Endothelial cell of umbilical vein (primary cell): ENCODE measurements around the gene ATP9B. TPM values are rescaled to one million over a fixed set of nuclear protein-coding genes. Genes with fewer than 3 reads are reported as not detected.

ENCODE experiments used
- BruUV-seq: library from RNA; stranded (reverse); fragments of 400-500 nt; replicated peaks from 2 replicates; lab custom pipeline; 2021; lab: Mats Ljungman, UMichigan
- CTCF ChIA-PET: fragments of 300-600, 350-600 bp; sonication (Branson Sonifier 250); formaldehyde crosslinking; loops from one replicate; lab custom pipeline; 2021; ENCODE audit warnings: antibody characterized with exemption, inconsistent platforms; lab: Charles Lee
- POLR2A ChIA-PET: fragments of 300-600, 350-600 bp; sonication (Branson Sonifier 250); formaldehyde crosslinking; loops from one replicate; lab custom pipeline; 2021; ENCODE audit warnings: antibody characterized with exemption, inconsistent platforms; lab: Charles Lee
- DNase-seq: peaks from one replicate; pipeline ENCODE4 v3.0.0-alpha.2; 2011; ENCODE audit warnings: low read depth, low spot score
- FAIRE-seq: peaks from 2 replicates; lab custom pipeline; 2011; peaks lifted over from hg19 to GRCh38; lab: Jason Lieb, UNC
- H2AFZ ChIP-seq: 2 replicates; pipeline ENCODE4 v1.6.0; 2012; ENCODE audit warnings: low read depth, low read length, control low read depth, inconsistent platforms
- H3K27ac ChIP-seq: 2 replicates; pipeline ENCODE4 v1.5.1; 2011; ENCODE audit warnings: low read depth, mild to moderate bottlenecking, control low read depth, low read length, moderate library complexity; ENCODE audit not compliant: insufficient read depth
- H3K27me3 ChIP-seq, 2 experiments: 2 replicates each; pipeline versions ENCODE4 v1.6.0 to v1.6.1; 2011; ENCODE audit warnings: low read length in 2 of 2, mixed read lengths in 1 of 2; ENCODE audit not compliant: control insufficient read depth in 2 of 2, insufficient read depth in 2 of 2
- H3K36me3 ChIP-seq, 2 experiments: 2 replicates in 1 of 2; 3 replicates in 1 of 2; pipeline ENCODE4 v1.5.1; 2011; ENCODE audit warnings: low read length in 2 of 2, mild to moderate bottlenecking in 1 of 2, moderate library complexity in 1 of 2; ENCODE audit not compliant: control insufficient read depth in 2 of 2, insufficient read depth in 2 of 2; ENCODE audit errors: extremely low read depth in 1 of 2
- H3K4me1 ChIP-seq: 3 replicates; pipeline ENCODE4 v1.5.1; 2011; ENCODE audit warnings: mild to moderate bottlenecking, low read length; ENCODE audit not compliant: control insufficient read depth, insufficient read depth; ENCODE audit errors: extremely low read depth
- H3K4me2 ChIP-seq: 2 replicates; pipeline ENCODE4 v1.6.1; 2011; ENCODE audit warnings: low read length, control low read depth, mixed read lengths; ENCODE audit not compliant: insufficient read depth
- H3K4me3 ChIP-seq, 3 experiments: fragments of 200-600 bp in 1 of 3; sonication (generic), shearing (Covaris generic) in 1 of 3; replicated peaks in 1 of 3; 2 replicates each; pipeline ENCODE4 v1.5.1; 2011 to 2016; ENCODE audit warnings: control low read depth in 3 of 3, low read length in 3 of 3, mild to moderate bottlenecking in 2 of 3, inconsistent platforms in 1 of 3, low read depth in 1 of 3, moderate library complexity in 1 of 3; ENCODE audit not compliant: insufficient read depth in 1 of 3
- H3K79me2 ChIP-seq: 2 replicates; pipeline ENCODE4 v1.6.0; 2012; ENCODE audit warnings: low read length, inconsistent platforms; ENCODE audit not compliant: control insufficient read depth, insufficient read depth
- H3K9ac ChIP-seq: replicated peaks from 2 replicates; pipeline ENCODE3; 2011; ENCODE audit warnings: low read length, control low read depth; ENCODE audit not compliant: insufficient read depth; ENCODE audit errors: extremely low read depth
- H3K9me1 ChIP-seq: replicated peaks from 3 replicates; pipeline ENCODE4 v1.6.0; 2011; ENCODE audit warnings: mild to moderate bottlenecking, low read length; ENCODE audit not compliant: control insufficient read depth, insufficient read depth; ENCODE audit errors: extremely low read depth
- H3K9me3 ChIP-seq: replicated peaks from 2 replicates; pipeline ENCODE4 v1.5.1; 2012; ENCODE audit warnings: low read length, inconsistent platforms; ENCODE audit not compliant: control insufficient read depth, insufficient read depth
- H4K20me1 ChIP-seq: replicated peaks from 2 replicates; pipeline ENCODE3; 2011; ENCODE audit warnings: mild to moderate bottlenecking, low read length; ENCODE audit not compliant: control insufficient read depth, insufficient read depth; ENCODE audit errors: extremely low read depth
- CTCF ChIP-seq, 2 donors: IDR thresholded peaks; 1 replicate in 1 of 2; 2 replicates in 1 of 2; pipeline ENCODE4 v1.5.1; 2011; ENCODE audit warnings: low read length in 2 of 2, mild to moderate bottlenecking in 2 of 2, moderate library complexity in 2 of 2, control low read depth in 1 of 2, inconsistent platforms in 1 of 2, low read depth in 1 of 2; ENCODE audit not compliant: insufficient read depth in 1 of 2; ENCODE audit errors: extremely low read depth in 1 of 2
- EZH2 ChIP-seq: IDR thresholded peaks from 2 replicates; pipeline ENCODE4 v1.6.1; 2012; ENCODE audit warnings: borderline replicate concordance, low read depth, mild to moderate bottlenecking, moderate library complexity, low read length, inconsistent platforms; ENCODE audit not compliant: severe bottlenecking
- FOS ChIP-seq: IDR thresholded peaks from 2 replicates; pipeline ENCODE4 v1.6.1; 2011; ENCODE audit warnings: mild to moderate bottlenecking, low read length, moderate library complexity, borderline replicate concordance; ENCODE audit not compliant: insufficient read depth
- GATA2 ChIP-seq: IDR thresholded peaks from 2 replicates; pipeline ENCODE4 v1.7.0; 2011; ENCODE audit warnings: low read depth, mild to moderate bottlenecking, moderate library complexity, mixed read lengths, low read length; ENCODE audit not compliant: insufficient read length, insufficient read depth
- JUN ChIP-seq: IDR thresholded peaks from 2 replicates; pipeline ENCODE4 v1.6.1; 2011; ENCODE audit warnings: borderline replicate concordance, low read depth; ENCODE audit not compliant: insufficient read length, insufficient read depth
- MYC ChIP-seq: IDR thresholded peaks from one replicate; pipeline ENCODE4 v1.6.1; 2011; ENCODE audit warnings: mild to moderate bottlenecking, low read depth, low read length
- POLR2A ChIP-seq: IDR thresholded peaks from 2 replicates; pipeline ENCODE4 v1.6.1; 2012; ENCODE audit warnings: low read depth, mild to moderate bottlenecking, control low read depth, low read length
- POLR2AphosphoS5 ChIP-seq: IDR thresholded peaks from 2 replicates; pipeline ENCODE4 v1.6.1; 2012; ENCODE audit warnings: low read depth, mild to moderate bottlenecking, control low read depth, low read length, moderate library complexity; ENCODE audit not compliant: insufficient read depth
- dilution Hi-C: fragments of 300-500 bp; cut with MboI; formaldehyde crosslinking; loops from one replicate; pipeline ENCODE4 v1.15.0; 2019; ENCODE audit warnings: low sequenced_read_pairs; ENCODE audit not compliant: extremely low pct_ligation_motif_present
- intact Hi-C: fragments of 100-400 bp; cut with micrococcal nuclease; formaldehyde crosslinking; loops from one replicate; pipeline ENCODE4 v1.10.0; 2022
- polyA plus RNA-seq, 4 experiments: library from polyadenylated mRNA; depleted of rRNA in 3 of 4; stranded (reverse) in 3 of 4; unstranded in 1 of 4; fragments of >200 nt; gene quantifications; 2 replicates each; pipeline versions ENCODE4 v1.2.1 to v1.2.3, GENCODE V29; 2011 to 2012; ENCODE audit warnings: missing spikeins in 1 of 4
- total RNA-seq: library from RNA; stranded (reverse); gene quantifications from 2 replicates; pipeline ENCODE4 v1.2.3, GENCODE V29; 2021
- TF ChIP-seq, protein P1 (sequence below): IDR thresholded peaks from 2 replicates; pipeline ENCODE4 v1.6.1; 2011; ENCODE audit not compliant: insufficient read depth, insufficient read length

Gene ATP9B
- total and polyA plus RNA-seq, 2 donors (not counting 3 experiments of a cell fraction or from before 2014, with no cell fraction given): 14.6 to 18.2 TPM

- DNase-seq (no peak), FAIRE-seq (no peak)
- H3K9ac ChIP-seq: no peak overlapping the region
- no peaks in the 10 kb centered on the region for H3K4me1 ChIP-seq
- dilution Hi-C loops (no loop called here), intact Hi-C loops (no loop called here)
- H3K27me3 ChIP-seq: no peaks in the 10 kb centered on the region
- TF ChIP-seq FOS (no peak), EZH2 (no peak), JUN (no peak), MYC (no peak), POLR2A (no peak), CTCF (IDR thresholded peaks at IDR 0.05; ENCODE audit: extremely low read depth in 1 of 2, insufficient read depth in 1 of 2, low read depth in 1 of 2, low read length in 2 of 2) (no peak), POLR2AphosphoS5 (no peak), GATA2 (no peak)
- TF ChIP-seq, protein P1, sequence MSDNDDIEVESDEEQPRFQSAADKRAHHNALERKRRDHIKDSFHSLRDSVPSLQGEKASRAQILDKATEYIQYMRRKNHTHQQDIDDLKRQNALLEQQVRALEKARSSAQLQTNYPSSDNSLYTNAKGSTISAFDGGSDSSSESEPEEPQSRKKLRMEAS: no peak
- no peaks in the 10 kb centered on the region for H4K20me1 ChIP-seq
- H3K27ac ChIP-seq: no peak overlapping the region
- H3K9me3 ChIP-seq: no peaks in the 10 kb centered on the region
- BruUV-seq: no TSS peak
- CTCF ChIA-PET: interaction anchor here (0.6 kb wide), 1 partner anchor 142 kb away, joined by 3 read pairs; no protein-coding TSS in a partner anchor
- no peak overlapping the region for H2AFZ ChIP-seq
- H3K4me3 ChIP-seq: no peak overlapping the region
- POLR2A ChIA-PET: no interaction called here
- H3K36me3 ChIP-seq: peaks cover 0 to 4% of the 10 kb centered on the region in 2 experiments
- no peaks in the 10 kb centered on the region for H3K9me1 ChIP-seq
- H3K79me2 ChIP-seq: no peaks in the 10 kb centered on the region
- H3K4me2 ChIP-seq: no peak overlapping the region
Measured at GRCh38 chr18:79250301-79250981, 181.2 kb downstream of the ATP9B start.
